ENCODE results near the gene UGT1A4. TPM values are rescaled to one million over a fixed set of nuclear protein-coding genes. Genes with fewer than 3 reads are reported as not detected.

The UGT1A4 gene
- total RNA-seq, 2 donors from 2014 or later = not detected

DNA sequence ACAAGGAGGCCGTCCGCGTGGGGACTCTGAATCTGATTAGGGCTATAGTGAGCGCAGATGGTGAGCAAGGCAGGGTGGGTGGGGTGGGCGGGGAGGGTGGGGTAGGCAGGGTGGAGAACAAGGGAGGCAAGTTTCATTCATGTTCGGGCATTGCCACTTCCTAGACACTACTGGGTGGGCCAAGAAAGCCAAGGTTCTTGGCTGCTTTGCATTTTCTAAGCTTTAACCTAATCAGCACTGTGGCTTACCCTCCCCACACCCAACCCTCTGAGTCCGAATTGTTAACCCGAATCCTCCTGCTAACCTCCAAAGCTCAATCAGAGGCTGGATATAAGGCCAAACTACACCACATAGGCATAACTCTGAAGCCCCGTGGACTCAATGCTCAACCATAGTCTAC is 77.7 kb downstream of the UGT1A4 start:
- no peaks in the 10 kb centered on the region for H3K4me1 ChIP-seq (replicated peaks)
- intact Hi-C loops (cut with DNase I) = no loop called here
- no peak overlapping the region for H3K4me3 ChIP-seq
- no peaks in the 10 kb centered on the region for H3K27me3 ChIP-seq (replicated peaks; ENCODE audit: insufficient read depth)
- H3K36me3 ChIP-seq = no peaks in the 10 kb centered on the region
- DNase-seq (ENCODE audit: low spot score) = no peak
- TF ChIP-seq, protein P1, sequence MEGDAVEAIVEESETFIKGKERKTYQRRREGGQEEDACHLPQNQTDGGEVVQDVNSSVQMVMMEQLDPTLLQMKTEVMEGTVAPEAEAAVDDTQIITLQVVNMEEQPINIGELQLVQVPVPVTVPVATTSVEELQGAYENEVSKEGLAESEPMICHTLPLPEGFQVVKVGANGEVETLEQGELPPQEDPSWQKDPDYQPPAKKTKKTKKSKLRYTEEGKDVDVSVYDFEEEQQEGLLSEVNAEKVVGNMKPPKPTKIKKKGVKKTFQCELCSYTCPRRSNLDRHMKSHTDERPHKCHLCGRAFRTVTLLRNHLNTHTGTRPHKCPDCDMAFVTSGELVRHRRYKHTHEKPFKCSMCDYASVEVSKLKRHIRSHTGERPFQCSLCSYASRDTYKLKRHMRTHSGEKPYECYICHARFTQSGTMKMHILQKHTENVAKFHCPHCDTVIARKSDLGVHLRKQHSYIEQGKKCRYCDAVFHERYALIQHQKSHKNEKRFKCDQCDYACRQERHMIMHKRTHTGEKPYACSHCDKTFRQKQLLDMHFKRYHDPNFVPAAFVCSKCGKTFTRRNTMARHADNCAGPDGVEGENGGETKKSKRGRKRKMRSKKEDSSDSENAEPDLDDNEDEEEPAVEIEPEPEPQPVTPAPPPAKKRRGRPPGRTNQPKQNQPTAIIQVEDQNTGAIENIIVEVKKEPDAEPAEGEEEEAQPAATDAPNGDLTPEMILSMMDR (IDR thresholded peaks at IDR 0.05) = no peak
- no peak overlapping the region for H3K27ac ChIP-seq
- no peaks in the 10 kb centered on the region for H3K9me3 ChIP-seq
- WGBS = 80% methylated on average over 9 of the region's 9 CpGs

DNA sequence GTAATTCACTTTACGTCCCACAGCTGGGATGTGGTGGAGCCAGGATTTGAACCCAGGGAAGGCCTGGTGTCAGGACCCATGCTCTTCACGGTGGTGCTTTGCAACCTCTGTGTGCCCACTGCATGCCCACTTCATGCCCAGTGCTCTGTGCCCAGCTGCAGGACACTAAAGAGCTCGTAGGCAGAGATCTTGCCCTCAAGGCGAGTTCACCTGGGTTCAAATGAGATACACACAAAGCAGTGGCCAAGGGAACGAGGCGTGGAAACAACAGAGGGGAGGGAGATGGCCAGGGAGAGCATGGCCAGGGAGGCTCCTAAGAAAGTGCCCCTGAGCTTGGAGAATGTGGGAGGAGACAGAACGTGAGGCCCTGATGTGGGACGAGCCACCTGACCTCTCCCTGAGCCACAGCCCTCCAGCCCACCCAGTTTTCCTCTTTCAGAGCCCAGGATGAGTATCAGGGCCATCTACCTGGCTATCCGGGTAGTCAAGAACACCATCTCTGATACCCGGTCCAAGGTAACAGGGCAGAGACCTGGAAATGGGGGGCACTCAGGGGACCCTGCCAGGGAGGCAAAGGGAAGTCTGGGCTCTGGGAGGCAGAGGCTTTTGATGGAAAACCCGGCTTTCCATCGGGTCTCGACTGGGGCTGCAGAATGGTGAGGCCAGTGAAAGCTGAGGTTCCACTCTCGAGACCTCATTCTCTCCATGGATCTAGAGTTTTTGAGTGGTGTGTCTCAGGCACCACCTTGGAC is 80.0 kb downstream of the UGT1A4 start:
- Histone ChIP-seq H3K27me3 (replicated peaks; ENCODE audit: insufficient read depth) (no peaks in the 10 kb centered on the region), H3K4me3 (no peak overlapping the region), H3K4me1 (replicated peaks) (no peaks in the 10 kb centered on the region), H3K27ac (no peak overlapping the region), H3K36me3 (no peaks in the 10 kb centered on the region), H3K9me3 (no peaks in the 10 kb centered on the region)
- DNase-seq (ENCODE audit: low spot score) = no peak
- no peak for TF ChIP-seq POLR2AphosphoS5 (IDR thresholded peaks at IDR 0.05)
- TF ChIP-seq, protein P1 (IDR thresholded peaks at IDR 0.05) = no peak
- TF ChIP-seq POLR2A (IDR thresholded peaks at IDR 0.05) = no peak
- intact Hi-C loops (cut with DNase I) = no loop called here
- 78% methylated on average over 14 of the region's 14 CpGs for WGBS

DNA sequence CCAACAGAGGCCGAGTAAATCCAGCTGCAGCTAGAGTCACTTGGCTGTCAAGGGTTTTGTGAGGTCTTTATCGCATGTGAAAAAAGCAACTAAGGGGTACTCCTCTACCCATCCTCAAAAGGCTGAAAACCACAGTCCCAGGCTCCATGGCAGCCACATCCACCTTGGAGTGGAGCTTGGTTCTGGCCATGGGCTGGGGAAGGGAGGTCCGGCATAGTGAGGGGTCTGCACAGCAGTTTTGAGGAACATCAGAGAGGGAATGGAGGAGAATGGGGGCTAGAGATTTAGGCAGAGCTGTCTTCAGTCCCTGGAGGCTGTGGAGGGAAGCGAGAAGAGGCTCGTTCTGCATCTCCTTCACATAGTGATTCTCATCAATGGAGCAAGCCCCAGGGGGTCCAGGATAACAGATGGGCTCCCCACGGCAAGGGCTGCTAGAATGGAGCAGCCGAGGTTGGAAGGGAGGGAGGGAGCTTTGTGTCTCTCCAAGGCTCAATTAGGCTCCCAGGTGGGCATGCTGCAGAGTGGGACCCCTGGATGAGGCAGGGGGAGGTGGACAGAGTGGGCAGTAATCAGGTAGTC is 80.6 kb downstream of the UGT1A4 start:
- H3K4me3 ChIP-seq = no peak overlapping the region
- no peak for TF ChIP-seq POLR2AphosphoS5 (IDR thresholded peaks at IDR 0.05)
- TF ChIP-seq POLR2A (IDR thresholded peaks at IDR 0.05) = no peak
- TF ChIP-seq, protein P1 (IDR thresholded peaks at IDR 0.05) = no peak
- 64% methylated on average over 7 of the region's 7 CpGs for WGBS
- intact Hi-C loops (cut with DNase I) = no loop called here
- no peak for DNase-seq (ENCODE audit: low spot score)
- H3K27me3 ChIP-seq (replicated peaks; ENCODE audit: insufficient read depth) = no peaks in the 10 kb centered on the region
- no peak overlapping the region for H3K27ac ChIP-seq
- H3K36me3 ChIP-seq = no peaks in the 10 kb centered on the region
- no peaks in the 10 kb centered on the region for H3K9me3 ChIP-seq
- H3K4me1 ChIP-seq (replicated peaks) = no peaks in the 10 kb centered on the region

DNA sequence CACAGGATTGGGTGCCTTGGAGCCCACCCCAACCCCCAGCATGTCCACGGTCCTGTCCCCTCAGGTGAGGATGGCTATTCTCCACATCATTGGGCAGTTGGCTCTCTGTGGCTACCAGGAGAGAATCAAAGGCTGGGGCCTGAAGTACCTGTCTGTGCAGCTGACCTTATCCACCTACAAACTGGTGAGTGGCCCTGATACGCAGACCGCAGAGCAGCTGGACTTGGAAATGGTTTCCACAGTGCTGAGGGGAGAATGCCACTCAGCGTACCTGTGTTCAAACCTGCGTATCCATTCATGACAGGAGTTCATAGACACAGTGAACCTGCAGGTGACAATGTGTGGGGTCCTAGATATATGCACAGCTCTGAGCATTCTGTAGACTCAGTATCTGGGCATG is 81.2 kb downstream of the UGT1A4 start:
- Histone ChIP-seq H3K27ac (no peak overlapping the region), H3K9me3 (no peaks in the 10 kb centered on the region), H3K27me3 (replicated peaks; ENCODE audit: insufficient read depth) (no peaks in the 10 kb centered on the region), H3K4me3 (no peak overlapping the region), H3K4me1 (replicated peaks) (no peaks in the 10 kb centered on the region), H3K36me3 (no peaks in the 10 kb centered on the region)
- TF ChIP-seq POLR2A (IDR thresholded peaks at IDR 0.05) = no peak
- no peak for TF ChIP-seq POLR2AphosphoS5 (IDR thresholded peaks at IDR 0.05)
- TF ChIP-seq, protein P1 (IDR thresholded peaks at IDR 0.05) = no peak
- intact Hi-C loops (cut with DNase I) = no loop called here
- no peak for DNase-seq (ENCODE audit: low spot score)
- WGBS = 53% methylated on average over 5 of the region's 5 CpGs

DNA sequence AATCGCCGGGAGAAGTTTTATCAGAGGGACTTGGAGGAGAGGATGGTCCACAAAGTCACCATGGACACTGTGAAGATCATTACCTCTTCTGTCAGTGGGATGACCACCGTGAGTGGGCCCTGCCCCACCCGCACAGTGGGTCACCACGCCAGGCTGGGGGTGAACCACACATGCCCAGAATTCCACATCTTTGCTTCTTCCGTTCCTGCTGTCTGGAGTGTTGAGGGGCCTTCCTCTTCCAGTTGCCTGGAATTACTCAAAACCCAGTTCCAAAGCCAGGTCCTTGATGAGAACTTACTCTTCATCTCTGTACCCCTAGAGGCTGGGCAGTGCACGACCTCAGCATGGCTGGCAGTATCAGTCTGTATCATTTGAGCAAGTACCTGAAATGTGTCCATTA is 81.7 kb downstream of the UGT1A4 start:
- TF ChIP-seq POLR2A (IDR thresholded peaks at IDR 0.05) = no peak
- TF ChIP-seq, protein P1 (IDR thresholded peaks at IDR 0.05) = no peak
- TF ChIP-seq POLR2AphosphoS5 (IDR thresholded peaks at IDR 0.05) = no peak
- WGBS = 89% methylated on average over 7 of the region's 7 CpGs
- H3K4me3 ChIP-seq = no peak overlapping the region
- H3K27me3 ChIP-seq (replicated peaks; ENCODE audit: insufficient read depth) = no peaks in the 10 kb centered on the region
- H3K4me1 ChIP-seq (replicated peaks) = no peaks in the 10 kb centered on the region
- H3K9me3 ChIP-seq = no peaks in the 10 kb centered on the region
- H3K36me3 ChIP-seq = no peaks in the 10 kb centered on the region
- intact Hi-C loops (cut with DNase I) = no loop called here
- no peak for DNase-seq (ENCODE audit: low spot score)
- H3K27ac ChIP-seq = no peak overlapping the region
